ENCODE results near the gene DZANK1. TPM values are rescaled to one million over a fixed set of nuclear protein-coding genes. Genes with fewer than 3 reads are reported as not detected.

Gene DZANK1
- total RNA-seq, 1 experiment from 2014 or later: 7.3 TPM

DNA sequence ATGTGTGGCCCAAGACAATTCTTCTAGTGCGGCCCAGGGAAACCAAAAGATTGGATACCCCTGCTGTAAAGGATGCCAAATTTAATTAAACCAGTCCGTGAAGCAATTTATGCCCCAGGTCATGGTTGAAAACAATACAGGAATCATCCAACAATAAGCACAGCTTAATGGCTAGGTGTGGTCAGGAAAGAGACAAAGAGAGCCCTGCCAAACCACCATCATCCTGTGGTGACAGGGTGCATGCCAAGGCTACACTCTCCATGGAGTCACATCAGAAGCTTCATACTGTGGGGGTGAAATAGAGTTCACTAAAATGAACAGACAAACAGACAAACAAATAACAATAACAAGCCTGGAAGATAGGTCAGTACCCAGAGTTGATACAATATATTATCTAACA is 62.7 kb downstream of the DZANK1 start:
- TF ChIP-seq, protein P1, sequence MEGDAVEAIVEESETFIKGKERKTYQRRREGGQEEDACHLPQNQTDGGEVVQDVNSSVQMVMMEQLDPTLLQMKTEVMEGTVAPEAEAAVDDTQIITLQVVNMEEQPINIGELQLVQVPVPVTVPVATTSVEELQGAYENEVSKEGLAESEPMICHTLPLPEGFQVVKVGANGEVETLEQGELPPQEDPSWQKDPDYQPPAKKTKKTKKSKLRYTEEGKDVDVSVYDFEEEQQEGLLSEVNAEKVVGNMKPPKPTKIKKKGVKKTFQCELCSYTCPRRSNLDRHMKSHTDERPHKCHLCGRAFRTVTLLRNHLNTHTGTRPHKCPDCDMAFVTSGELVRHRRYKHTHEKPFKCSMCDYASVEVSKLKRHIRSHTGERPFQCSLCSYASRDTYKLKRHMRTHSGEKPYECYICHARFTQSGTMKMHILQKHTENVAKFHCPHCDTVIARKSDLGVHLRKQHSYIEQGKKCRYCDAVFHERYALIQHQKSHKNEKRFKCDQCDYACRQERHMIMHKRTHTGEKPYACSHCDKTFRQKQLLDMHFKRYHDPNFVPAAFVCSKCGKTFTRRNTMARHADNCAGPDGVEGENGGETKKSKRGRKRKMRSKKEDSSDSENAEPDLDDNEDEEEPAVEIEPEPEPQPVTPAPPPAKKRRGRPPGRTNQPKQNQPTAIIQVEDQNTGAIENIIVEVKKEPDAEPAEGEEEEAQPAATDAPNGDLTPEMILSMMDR (conservative IDR thresholded peaks at IDR 0.05): no peak
- no peak for TF ChIP-seq EZH2 (IDR thresholded peaks at IDR 0.05; ENCODE audit: low read depth)
- H2AFZ ChIP-seq: no peak overlapping the region
- intact Hi-C loops (cut with micrococcal nuclease; ENCODE audit: unreplicated experiment): no loop called here
- H3K27me3 ChIP-seq (ENCODE audit: insufficient read depth, low read depth): no peaks in the 10 kb centered on the region
- CTCF ChIA-PET: interaction anchor here (0.6 kb wide), 1 partner anchor 9 kb away, joined by 4 read pairs; no protein-coding TSS in a partner anchor
- H3K4me1 ChIP-seq (replicated peaks; ENCODE audit: insufficient read depth): no peaks in the 10 kb centered on the region; the same call in 1 of the 2 replicates
- no peaks in the 10 kb centered on the region for H4K20me1 ChIP-seq (ENCODE audit: insufficient read depth)
- no peaks in the 10 kb centered on the region; the same call in 1 of the 2 replicates for H3K9me2 ChIP-seq (ENCODE audit: insufficient read depth)
- H3K27ac ChIP-seq: no peak overlapping the region
- H3K79me2 ChIP-seq (ENCODE audit: low read depth): no peaks in the 10 kb centered on the region
- no TSS peak for BruUV-seq (replicated peaks)
- no peak for DNase-seq
- POLR2A ChIA-PET (ENCODE audit: unreplicated experiment): no interaction called here
- no peaks in the 10 kb centered on the region for H3F3A ChIP-seq (ENCODE audit: insufficient read depth, low read depth)
- no peak overlapping the region for H3K4me3 ChIP-seq
- no peaks in the 10 kb centered on the region for H3K9me3 ChIP-seq (ENCODE audit: insufficient read depth, low read depth)
- no peaks in the 10 kb centered on the region for H3K36me3 ChIP-seq (ENCODE audit: low read depth)
- H3K4me2 ChIP-seq: no peak overlapping the region

DNA sequence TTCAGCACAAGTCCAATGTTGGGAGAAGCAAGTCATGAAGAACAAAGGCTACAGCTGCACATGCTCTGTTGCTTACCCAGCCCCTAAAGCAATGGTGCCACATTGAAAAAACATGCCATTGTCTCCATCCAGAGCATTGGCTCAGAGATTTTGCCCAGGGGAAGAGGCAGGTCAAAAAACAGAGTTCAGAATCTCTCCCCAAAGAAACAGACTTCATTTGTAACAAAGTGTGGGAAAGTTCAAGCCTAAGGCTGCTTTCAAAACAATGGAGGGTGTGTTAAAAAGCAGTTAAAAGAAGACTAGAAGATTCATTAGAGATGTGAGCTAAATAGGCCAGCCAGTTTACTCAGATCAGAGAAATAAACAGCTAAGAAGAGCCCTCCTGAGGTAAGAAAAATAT is 63.6 kb downstream of the DZANK1 start:
- ChIA-PET CTCF (no interaction called here), POLR2A (ENCODE audit: unreplicated experiment) (no interaction called here)
- Histone ChIP-seq H3K79me2 (ENCODE audit: low read depth) (no peaks in the 10 kb centered on the region), H3K27ac (no peak overlapping the region), H3K27me3 (ENCODE audit: insufficient read depth, low read depth) (no peaks in the 10 kb centered on the region), H3K9me2 (ENCODE audit: insufficient read depth) (no peaks in the 10 kb centered on the region; the same call in 1 of the 2 replicates), H3F3A (ENCODE audit: insufficient read depth, low read depth) (no peaks in the 10 kb centered on the region), H3K4me3 (no peak overlapping the region), H4K20me1 (ENCODE audit: insufficient read depth) (no peaks in the 10 kb centered on the region), H2AFZ (no peak overlapping the region), H3K9me3 (ENCODE audit: insufficient read depth, low read depth) (no peaks in the 10 kb centered on the region), H3K36me3 (ENCODE audit: low read depth) (no peaks in the 10 kb centered on the region), H3K4me2 (no peak overlapping the region), H3K4me1 (replicated peaks; ENCODE audit: insufficient read depth) (no peaks in the 10 kb centered on the region; the same call in 1 of the 2 replicates)
- no TSS peak for BruUV-seq (replicated peaks)
- intact Hi-C loops (cut with micrococcal nuclease; ENCODE audit: unreplicated experiment): no loop called here
- no peak for DNase-seq
- no peak for TF ChIP-seq EZH2 (IDR thresholded peaks at IDR 0.05; ENCODE audit: low read depth)
- TF ChIP-seq, protein P1 (conservative IDR thresholded peaks at IDR 0.05): no peak

DNA sequence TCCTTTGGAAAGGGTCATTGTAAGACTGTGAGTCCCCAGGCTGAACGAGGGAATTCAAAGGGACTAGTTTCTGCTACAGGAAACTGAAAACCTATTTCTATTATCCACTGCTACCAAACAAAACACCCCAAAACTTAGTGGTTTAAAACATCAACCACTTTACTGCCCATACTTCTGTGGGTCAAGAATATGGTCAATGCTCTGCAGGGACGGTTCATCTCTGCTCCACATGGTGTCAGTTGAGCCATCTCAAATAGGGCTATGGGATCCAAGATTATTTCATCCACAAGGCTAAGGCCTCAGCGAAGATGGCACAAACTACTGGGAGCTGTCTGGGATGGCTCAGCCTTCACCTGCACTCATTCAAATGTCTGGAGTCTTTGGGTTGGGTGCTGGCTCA is 65.5 kb downstream of the DZANK1 start:
- H3K4me2 ChIP-seq: no peak overlapping the region
- H2AFZ ChIP-seq: no peak overlapping the region
- no TSS peak for BruUV-seq (replicated peaks)
- no peak for DNase-seq
- H3K36me3 ChIP-seq (ENCODE audit: low read depth): no peaks in the 10 kb centered on the region
- intact Hi-C loops (cut with micrococcal nuclease; ENCODE audit: unreplicated experiment): no loop called here
- no peaks in the 10 kb centered on the region for H3K79me2 ChIP-seq (ENCODE audit: low read depth)
- POLR2A ChIA-PET (ENCODE audit: unreplicated experiment): no interaction called here
- no peaks in the 10 kb centered on the region for H3F3A ChIP-seq (ENCODE audit: insufficient read depth, low read depth)
- H3K4me3 ChIP-seq: no peak overlapping the region
- CTCF ChIA-PET: no interaction called here
- no peak for TF ChIP-seq EZH2 (IDR thresholded peaks at IDR 0.05; ENCODE audit: low read depth)
- TF ChIP-seq, protein P1 (conservative IDR thresholded peaks at IDR 0.05): no peak
- no peaks in the 10 kb centered on the region; the same call in 1 of the 2 replicates for H3K4me1 ChIP-seq (replicated peaks; ENCODE audit: insufficient read depth)
- H3K9me3 ChIP-seq (ENCODE audit: insufficient read depth, low read depth): no peaks in the 10 kb centered on the region
- H3K27ac ChIP-seq: no peak overlapping the region
- no peaks in the 10 kb centered on the region for H3K27me3 ChIP-seq (ENCODE audit: insufficient read depth, low read depth)
- no peaks in the 10 kb centered on the region for H4K20me1 ChIP-seq (ENCODE audit: insufficient read depth)
- no peaks in the 10 kb centered on the region; the same call in 1 of the 2 replicates for H3K9me2 ChIP-seq (ENCODE audit: insufficient read depth)

Measured in PC-9 (cell line).